ENCODE results near the gene EPB41L5.

GRCh38 chr2:120059483-120059882 is 46.6 kb downstream of the EPB41L5 start:
- TF ChIP-seq POLR2AphosphoS5 (IDR thresholded peaks at IDR 0.05; ENCODE audit: low read depth, low read length) = no peak
- TF ChIP-seq REST (IDR thresholded peaks at IDR 0.05; ENCODE audit: insufficient read depth in 1 of 2, low read depth in 2 of 2, low read length in 2 of 2) = no peak
- TF ChIP-seq SIN3A (IDR thresholded peaks at IDR 0.05; ENCODE audit: borderline replicate concordance, insufficient read depth, low read length) = no peak
